B cell (primary cell): Measurements from ENCODE around the gene AGBL3.

Source experiments
- CTCF ChIP-seq: fragments of 200-600 bp; IDR thresholded peaks from one replicate; pipeline ENCODE4 v1.8.0; 2022; ENCODE audit warnings: antibody characterized with exemption, mild to moderate bottlenecking
- EZH2 ChIP-seq: IDR thresholded peaks from 2 replicates; pipeline ENCODE4 v1.6.1; 2012; ENCODE audit warnings: borderline replicate concordance, low read depth, mild to moderate bottlenecking, moderate library complexity, low read length; ENCODE audit not compliant: insufficient read depth, poor library complexity, severe bottlenecking

GRCh38 chr7:135184254-135184841 is 198.0 kb downstream of the AGBL3 start:
- no peak for TF ChIP-seq CTCF
- TF ChIP-seq EZH2 = no peak
